Heart left ventricle (tissue), 16 donors: ENCODE data around the gene FDXR. TPM values are rescaled to one million over a fixed set of nuclear protein-coding genes. Genes with fewer than 3 reads are reported as not detected.
"Not testable (repeated sequence)": the region's sequence is repeated elsewhere in the genome, so short reads cannot be mapped to it uniquely, and the experiment has no call there.

ENCODE experiments used
- ATAC-seq, 4 donors: fragments of 200-7000 bp; cut with Tn5 transposase; one replicate each; pipeline ENCODE4 v1.9.1; 2020 to 2022; ENCODE audit warnings: moderate library complexity in 4 of 4, mild to moderate bottlenecking in 3 of 4, moderate number of reproducible peaks in 1 of 4
- DNase-seq, 5 donors: peaks; one replicate each; pipeline ENCODE4 v3.0.0-alpha.2; 2020
- H3K27ac ChIP-seq, 12 donors: fragments of 200-600 bp; sonication (generic) in 4 of 12; one replicate each; pipeline versions ENCODE4 v1.5.0 to v1.8.0; 2016 to 2022; ENCODE audit warnings: mild to moderate bottlenecking in 2 of 12
- H3K27me3 ChIP-seq, 9 donors: fragments of 200-600 bp; sonication (generic) in 2 of 9; one replicate each; pipeline versions ENCODE4 v1.5.1 to v1.8.0; 2016 to 2022; ENCODE audit warnings: mild to moderate bottlenecking in 3 of 9
- H3K36me3 ChIP-seq, 9 donors: fragments of 200-600 bp; sonication (generic) in 2 of 9; one replicate each; pipeline versions ENCODE4 v1.5.0 to v1.8.0; 2018 to 2022; ENCODE audit warnings: mild to moderate bottlenecking in 2 of 9
- H3K4me1 ChIP-seq, 12 donors: fragments of 200-600 bp; sonication (generic) in 4 of 12; one replicate each; pipeline versions ENCODE4 v1.5.0 to v1.8.0; 2016 to 2022; ENCODE audit warnings: mild to moderate bottlenecking in 3 of 12
- H3K4me3 ChIP-seq, 12 donors: fragments of 200-600 bp; sonication (generic) in 4 of 12; one replicate each; pipeline versions ENCODE4 v1.5.0 to v1.8.0; 2017 to 2022; ENCODE audit warnings: mild to moderate bottlenecking in 9 of 12, moderate library complexity in 4 of 12
- H3K9me3 ChIP-seq, 12 donors: fragments of 200-600 bp; sonication (generic) in 4 of 12; one replicate each; pipeline versions ENCODE4 v1.5.0 to v1.8.0; 2016 to 2022; ENCODE audit warnings: mild to moderate bottlenecking in 1 of 12
- POLR2A ChIP-seq, 2 donors: fragments of 450-650 bp; IDR thresholded peaks; one replicate each; pipeline ENCODE4 v1.6.1; 2017; ENCODE audit warnings: antibody characterized with exemption in 2 of 2, mild to moderate bottlenecking in 2 of 2, moderate library complexity in 2 of 2
- WGBS, 4 donors: extraction: QIAGEN DNeasy Blood & Tissue Kit in 2 of 4; methylation state at CpG; one replicate each; pipeline versions ENCODE4 v1.1.5 to v1.1.7; 2013 to 2018; 5-methylcytosine and 5-hydroxymethylcytosine counted together
- intact Hi-C, 10 donors: fragments of 100-400 bp; cut with DNase I; formaldehyde crosslinking; loops; one replicate each; pipeline versions ENCODE4 v1.11.1 to v1.14.2; 2022
- polyA plus RNA-seq, 2 donors: library from polyadenylated mRNA; stranded (reverse); fragments of 200-250 nt; gene quantifications; one replicate each; pipeline ENCODE4 v1.2.3, GENCODE V29; 2013
- total RNA-seq, 9 donors: library from RNA; depleted of rRNA in 2 of 9; stranded (reverse); fragments of >200 nt in 2 of 9; fragmentation: NEBNext Ultra II Directional in 3 of 9; extraction: Animal tissue kit (Norgen Biotek cat#: 25700) in 3 of 9; gene quantifications; one replicate each; pipeline versions ENCODE4 v1.1.0 to v1.2.4, GENCODE V29; 2016 to 2023
- TF ChIP-seq, protein P1 (sequence below), 12 donors: fragments of 200-600 bp; sonication (generic) in 4 of 12; IDR thresholded peaks; one replicate each; pipeline versions ENCODE4 v1.5.0 to v1.8.0; 2018 to 2022; ENCODE audit warnings: antibody characterized with exemption in 12 of 12, mild to moderate bottlenecking in 5 of 12
- donor health status: ischemic (EF 13 %, LVEDD 7.1; RV severe dilation, severe dysfunction).
- donor health status: healthy with polysubstance abuse.
- donor health status: DM: no; HTN: yes; CAD: no.
- donor health status: DM: no; HTN: no; CAD: no.
- donor health status: ischemic (EF 25% LVEDD 6.9; RV normal size, moderate dysfunction).
- donor health status: ischemic (EF 25% LVEDD 5.7; RV mildly dilated, moderate dysfunction).
- donor health status: healthy.
- donor health status: DM: yes; HTN: yes; CAD: no.
- donor health status: ischemic (EF 35%, LVEDD 5.7; RV mildly dilated, moderate dysfunction).
- donor health status: nonischemic (EF 11% LVEDD 7.7; RV severe dilation, severe dysfunction).
- donor health status: DM: yes; HTN: yes; CAD: no.
- donor health status: PGD.
- donor health status: ischemic (EF 29% LVEDD 5.4; RV normal size, mild dysfunction).
- donor health status: nonischemic (EF 23%, LVEDD 6.1; RV moderate dilation, normal function).

Gene FDXR
- total and polyA plus RNA-seq, 11 donors: 2.5 to 8.7 (median 4.7) TPM

DNA sequence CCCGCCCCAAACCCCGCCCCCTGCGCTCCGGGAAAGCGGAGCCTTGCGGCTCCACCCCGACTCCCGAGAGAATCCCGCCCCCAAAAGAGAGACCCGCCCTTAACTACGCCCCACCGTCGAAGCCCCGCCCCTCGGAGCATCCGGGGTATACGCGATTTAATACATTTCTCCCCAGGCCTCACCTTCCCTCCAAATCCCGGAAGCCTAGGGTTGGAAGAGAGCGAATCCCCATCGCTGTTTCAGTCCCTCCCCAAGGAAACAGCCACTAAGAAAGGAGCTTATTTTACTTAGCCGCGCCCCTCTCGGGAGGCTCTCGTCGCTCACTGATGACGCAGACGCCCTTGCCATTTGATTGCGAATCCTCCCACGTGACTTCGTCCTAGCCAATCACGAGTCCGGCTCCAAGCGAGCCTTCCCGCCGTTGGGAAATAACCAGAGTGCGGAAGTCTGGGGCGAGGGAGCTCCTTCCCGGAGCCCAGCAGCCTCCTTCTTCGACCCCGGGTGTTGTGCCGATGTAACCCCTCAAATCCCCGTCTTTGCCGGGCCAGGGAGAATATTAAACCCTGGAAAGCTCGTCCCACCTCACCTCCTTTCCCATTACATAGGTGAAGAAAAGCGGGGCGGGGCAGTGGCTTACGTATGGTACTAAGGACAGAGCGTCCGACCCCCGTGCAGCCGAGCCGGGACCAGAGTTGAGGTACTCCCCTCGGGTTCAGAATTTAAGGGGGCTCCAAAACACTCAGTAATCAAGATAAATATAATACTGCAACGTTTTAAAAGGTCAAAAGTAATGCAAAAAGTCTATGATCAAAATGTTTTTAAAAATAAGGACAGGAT, 461 bp upstream of the FDXR start:
- intact Hi-C loops: no loop called here

DNA sequence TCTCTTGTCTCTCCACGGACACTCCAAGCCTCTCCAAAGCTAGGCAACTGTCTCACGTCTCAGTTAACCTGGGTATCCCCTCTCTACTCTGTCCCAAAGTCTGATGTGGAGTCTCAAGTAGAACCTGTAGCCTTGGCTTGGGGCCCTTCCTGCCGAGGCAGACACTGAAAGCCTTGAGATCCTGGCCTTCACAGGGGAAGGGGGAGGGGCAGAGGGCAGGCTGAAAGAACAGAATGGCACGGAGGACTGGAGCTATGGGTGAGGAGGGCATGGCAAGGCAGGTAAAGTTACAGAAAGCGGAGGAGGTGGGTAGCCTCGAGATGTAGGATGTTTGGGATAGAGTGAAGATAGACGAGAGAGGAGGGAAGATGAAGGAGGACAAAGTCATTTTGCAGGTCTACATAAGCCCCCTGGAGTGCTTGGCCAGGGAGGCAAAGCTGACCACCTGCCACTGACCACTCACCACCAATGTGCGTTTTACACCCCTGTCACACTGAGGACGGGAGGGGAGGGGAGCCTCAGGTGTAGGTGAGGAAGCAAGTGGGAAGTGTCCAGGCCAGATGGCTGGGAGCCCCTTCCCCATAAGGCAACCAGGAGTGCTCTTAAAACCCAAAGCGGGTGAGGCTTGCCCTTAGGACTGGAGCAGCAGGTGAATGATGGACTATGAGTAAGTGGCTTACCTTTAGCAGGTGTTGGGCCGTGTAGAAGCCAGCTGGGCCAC, 1.3 kb downstream of the FDXR start:
- DNase-seq (no peak), ATAC-seq (no peak)
- 78 to 87% (median 82%) methylated on average over 11 of the region's 11 CpGs for WGBS, 4 donors
- intact Hi-C loops: no loop called here
- Histone ChIP-seq H3K36me3 (no peaks in the 10 kb centered on the region), H3K4me1 (peaks cover 0 to 24% (median 11%) of the 10 kb centered on the region in 12 donors), H3K27ac (no peak overlapping the region), H3K4me3 (peak overlapping the region in 4 of 12 donors; percentile 69 to 78 (median 72)), H3K9me3 (no peaks in the 10 kb centered on the region), H3K27me3 (no peaks in the 10 kb centered on the region)
- TF ChIP-seq, protein P1, sequence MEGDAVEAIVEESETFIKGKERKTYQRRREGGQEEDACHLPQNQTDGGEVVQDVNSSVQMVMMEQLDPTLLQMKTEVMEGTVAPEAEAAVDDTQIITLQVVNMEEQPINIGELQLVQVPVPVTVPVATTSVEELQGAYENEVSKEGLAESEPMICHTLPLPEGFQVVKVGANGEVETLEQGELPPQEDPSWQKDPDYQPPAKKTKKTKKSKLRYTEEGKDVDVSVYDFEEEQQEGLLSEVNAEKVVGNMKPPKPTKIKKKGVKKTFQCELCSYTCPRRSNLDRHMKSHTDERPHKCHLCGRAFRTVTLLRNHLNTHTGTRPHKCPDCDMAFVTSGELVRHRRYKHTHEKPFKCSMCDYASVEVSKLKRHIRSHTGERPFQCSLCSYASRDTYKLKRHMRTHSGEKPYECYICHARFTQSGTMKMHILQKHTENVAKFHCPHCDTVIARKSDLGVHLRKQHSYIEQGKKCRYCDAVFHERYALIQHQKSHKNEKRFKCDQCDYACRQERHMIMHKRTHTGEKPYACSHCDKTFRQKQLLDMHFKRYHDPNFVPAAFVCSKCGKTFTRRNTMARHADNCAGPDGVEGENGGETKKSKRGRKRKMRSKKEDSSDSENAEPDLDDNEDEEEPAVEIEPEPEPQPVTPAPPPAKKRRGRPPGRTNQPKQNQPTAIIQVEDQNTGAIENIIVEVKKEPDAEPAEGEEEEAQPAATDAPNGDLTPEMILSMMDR (IDR thresholded peaks at IDR 0.05): no peak
- TF ChIP-seq POLR2A (IDR thresholded peaks at IDR 0.05): no peak

More for the DNA sequence above, 461 bp upstream of the FDXR start:
- Histone ChIP-seq H3K36me3 (no peaks in the 10 kb centered on the region), H3K9me3 (no peaks in the 10 kb centered on the region), H3K4me1 (peaks cover 3 to 38% (median 19%) of the 10 kb centered on the region in 12 donors), H3K27ac (peak overlapping the region; percentile 59 to 92 (median 88)), H3K27me3 (no peaks in the 10 kb centered on the region), H3K4me3 (peak overlapping the region; percentile 45 to 78 (median 68))
- WGBS, 4 donors: 0 to 2% (median 0%) methylated on average over 18 to 55 of the region's 55 CpGs
- peak; percentile 99 to 100 (median 99) for DNase-seq
- TF ChIP-seq, protein P1 (IDR thresholded peaks at IDR 0.05): no peak
- peak; percentile 86 to 96 for TF ChIP-seq POLR2A (IDR thresholded peaks at IDR 0.05)
- ATAC-seq: peak; percentile 95 to 97 (median 96)

DNA sequence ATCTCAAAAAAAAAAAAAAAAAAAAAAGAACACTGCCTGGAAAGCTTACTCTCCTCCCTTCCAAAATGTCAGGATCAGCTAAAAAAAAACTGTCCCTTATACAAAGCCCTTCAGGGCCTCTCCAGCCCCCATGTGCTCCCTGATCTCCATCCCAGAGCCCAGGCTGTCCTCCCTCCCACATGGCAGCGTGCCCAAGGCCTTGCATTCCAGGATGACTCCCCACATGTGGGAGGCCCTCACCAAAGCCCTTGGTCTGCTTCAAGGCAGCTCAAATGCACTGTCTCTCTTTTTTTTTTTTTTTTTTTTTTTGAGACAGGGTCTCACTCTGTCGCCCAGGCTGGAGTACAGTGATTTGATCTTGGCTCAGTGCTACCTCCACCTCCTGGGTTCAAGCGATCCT, 2.3 kb downstream of the FDXR start:
- no peak for DNase-seq
- Histone ChIP-seq H3K4me1 (peaks cover 0 to 24% (median 11%) of the 10 kb centered on the region in 12 donors), H3K9me3 (no peaks in the 10 kb centered on the region), H3K27me3 (no peaks in the 10 kb centered on the region), H3K27ac (no peak overlapping the region), H3K36me3 (no peaks in the 10 kb centered on the region), H3K4me3 (no peak overlapping the region)
- ATAC-seq: no peak
- TF ChIP-seq POLR2A (IDR thresholded peaks at IDR 0.05): no peak
- TF ChIP-seq, protein P1 (IDR thresholded peaks at IDR 0.05): no peak
- intact Hi-C loops: no loop called here
- WGBS, 4 donors: 76 to 85% (median 83%) methylated on average over 3 of the region's 3 CpGs

DNA sequence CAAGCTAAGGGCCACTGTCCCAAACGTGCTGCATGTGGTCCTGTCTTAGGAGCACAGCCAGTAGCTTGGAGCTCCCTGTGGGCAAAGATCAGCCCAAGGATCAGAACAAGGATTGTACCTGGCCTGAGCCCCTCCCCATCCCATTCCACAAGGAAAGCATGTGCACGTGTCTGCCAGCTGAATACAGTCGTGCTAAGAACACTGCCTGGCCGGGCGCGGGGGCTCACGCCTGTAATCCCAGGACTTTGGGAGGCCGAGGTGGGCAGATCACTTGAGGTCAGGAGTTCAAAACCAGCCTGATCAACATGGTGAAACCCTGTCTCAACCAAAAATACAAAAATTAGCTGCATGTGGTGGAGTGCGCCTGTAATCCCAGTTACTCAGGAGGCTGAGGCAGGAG, 2.8 kb downstream of the FDXR start:
- H3K4me3 ChIP-seq, H3K36me3 ChIP-seq, DNase-seq, H3K27me3 ChIP-seq, intact Hi-C loops, H3K27ac ChIP-seq, H3K9me3 ChIP-seq, ATAC-seq: not testable (repeated sequence)
- 90 to 96% (median 94%) methylated on average over 9 of the region's 9 CpGs for WGBS, 4 donors
- peaks cover 0 to 24% (median 11%) of the 10 kb centered on the region in 12 donors for H3K4me1 ChIP-seq
